ENCODE measurements around the gene TMEM175. TPM values are rescaled to one million over a fixed set of nuclear protein-coding genes. Genes with fewer than 3 reads are reported as not detected.

TMEM175 gene
- total and polyA plus RNA-seq, 8 donors: 10.0 to 96.6 (median 16.4) TPM

GRCh38 chr4:984336-985054, 52.2 kb downstream of the TMEM175 start:
- intact Hi-C loops (cut with DNase I): no loop called here
- no peaks in the 10 kb centered on the region for H3K36me3 ChIP-seq
- H3K4me3 ChIP-seq: peak overlapping the region in 2 of 4 donors; percentile 22 to 43
- H3K4me1 ChIP-seq: peaks cover 6 to 18% (median 14%) of the 10 kb centered on the region in 3 donors
- H3K27ac ChIP-seq: peak overlapping the region in 2 of 4 donors; percentile 8 to 34
- ATAC-seq: peak in 2 of 4 donors; percentile 7 to 8
- no peaks in the 10 kb centered on the region for H3K9me3 ChIP-seq
- no peaks in the 10 kb centered on the region for H3K27me3 ChIP-seq
- no peak for TF ChIP-seq CTCF (IDR thresholded peaks at IDR 0.05)
- FAIRE-seq: no peak
- 60 to 65% methylated on average over 15 of the region's 15 CpGs for WGBS, 2 donors
- peak in 1 of 6 donors; percentile 10 for DNase-seq

- H3K4me3 ChIP-seq: peak overlapping the region in 2 of 4 donors; percentile 22 to 43
- intact Hi-C loops (cut with DNase I): no loop called here
- peak; percentile 76 to 84 (median 82) for ATAC-seq
- H3K27ac ChIP-seq: peak overlapping the region in 2 of 4 donors; percentile 8 to 34
- no peaks in the 10 kb centered on the region for H3K27me3 ChIP-seq
- no peak for TF ChIP-seq CTCF (IDR thresholded peaks at IDR 0.05)
- no peaks in the 10 kb centered on the region for H3K36me3 ChIP-seq
- FAIRE-seq: no peak
- DNase-seq: peak; percentile 74 to 92 (median 83)
- H3K9me3 ChIP-seq: no peaks in the 10 kb centered on the region
- WGBS, 2 donors: 30 to 37% methylated on average over 23 of the region's 23 CpGs
- H3K4me1 ChIP-seq: peaks cover 6 to 18% (median 14%) of the 10 kb centered on the region in 3 donors
These were observed 53.0 kb downstream of the TMEM175 start for GRCh38 chr4:985123-985830.

GRCh38 chr4:986428-986878, 54.2 kb downstream of the TMEM175 start:
- FAIRE-seq (no peak), ATAC-seq (peak; percentile 3 to 29 (median 16))
- peak overlapping the region; percentile 36 to 72 (median 48) for H3K27ac ChIP-seq

GRCh38 chr4:986879-987623, 54.8 kb downstream of the TMEM175 start, which contains the start of gene IDUA:
IDUA (plus strand) TSS chr4:987044; CDS start chr4:987085, 41 bp downstream.
- Histone ChIP-seq H3K27ac (peak within 1 kb of the TSS; percentile 36 to 72 (median 48)), H3K9me3 (no peaks in the 10 kb centered on the region), H3K4me3 (peak within 1 kb of the TSS; percentile 48 to 82 (median 72)), H3K27me3 (no peaks in the 10 kb centered on the region), H3K36me3 (no peaks in the 10 kb centered on the region), H3K4me1 (peaks cover 10 to 22% (median 17%) of the 10 kb centered on the region in 3 donors)
- peak in 1 of 4 donors; percentile 10 for TF ChIP-seq CTCF (IDR thresholded peaks at IDR 0.05)
- FAIRE-seq (no peak), ATAC-seq (peak; percentile 80 to 86 (median 84)), DNase-seq (peak; percentile 74 to 92 (median 81))
- intact Hi-C loops (cut with DNase I): no loop called here
- 1% methylated on average over 61 to 69 of the region's 69 CpGs for WGBS, 2 donors

More at GRCh38 chr4:986428-986878, 54.2 kb downstream of the TMEM175 start:
- H3K4me1 ChIP-seq: peaks cover 6 to 18% (median 14%) of the 10 kb centered on the region in 3 donors
- whole genome bisulfite sequencing, 2 donors: 1 to 3% methylated on average over 14 of the region's 14 CpGs
- intact Hi-C loops (cut with DNase I): no loop called here
- TF ChIP-seq CTCF (IDR thresholded peaks at IDR 0.05): no peak
- H3K9me3 ChIP-seq: no peaks in the 10 kb centered on the region
- no peaks in the 10 kb centered on the region for H3K27me3 ChIP-seq
- peak overlapping the region; percentile 48 to 82 (median 72) for H3K4me3 ChIP-seq
- H3K36me3 ChIP-seq: no peaks in the 10 kb centered on the region
- DNase-seq: no peak

Measured in pancreas (tissue), 10 donors.